HepG2 (cell line): ENCODE data around the gene BRCA1. TPM values are rescaled to one million over a fixed set of nuclear protein-coding genes. Genes with fewer than 3 reads are reported as not detected.

ENCODE experiments used
- ATM ChIP-seq: fragments of 450-650 bp; IDR thresholded peaks from 2 replicates; pipeline ENCODE4 v1.7.1; 2017; ENCODE audit warnings: mild to moderate bottlenecking, borderline replicate concordance
- CCDC6 ChIP-seq: sonication (generic); formaldehyde crosslinking; IDR thresholded peaks from 2 replicates; pipeline ENCODE4 v1.8.1; 2022; ENCODE audit warnings: mild to moderate bottlenecking, missing genetic modification reagents, moderate library complexity
- FOXA1 ChIP-seq, 2 experiments: fragments of 450-650 bp in 1 of 2; sonication (generic) in 1 of 2; formaldehyde crosslinking in 1 of 2; IDR thresholded peaks; 2 replicates each; pipeline versions ENCODE4 v1.4.0 to v1.6.1; 2016 to 2020; ENCODE audit warnings: missing genetic modification reagents in 1 of 2
- POGZ ChIP-seq: sonication (generic); formaldehyde crosslinking; IDR thresholded peaks from 2 replicates; pipeline ENCODE4 v1.4.0; 2020; ENCODE audit warnings: mild to moderate bottlenecking, missing genetic modification reagents
- POLR2AphosphoS2 ChIP-seq: IDR thresholded peaks from 2 replicates; pipeline ENCODE4 v1.6.1; 2011; ENCODE audit warnings: low read depth, low read length, improper control_type of control experiment
- SMC3 ChIP-seq: IDR thresholded peaks from 2 replicates; pipeline ENCODE4 v1.6.1; 2011; ENCODE audit warnings: low read length, improper control_type of control experiment
- YEATS2 ChIP-seq: sonication (generic); formaldehyde crosslinking; IDR thresholded peaks from 2 replicates; pipeline ENCODE4 v1.4.0; 2020; ENCODE audit warnings: missing genetic modification reagents, borderline replicate concordance
- ZNF12 ChIP-seq: sonication (generic); formaldehyde crosslinking; IDR thresholded peaks from 2 replicates; pipeline ENCODE4 v1.5.0; 2020; ENCODE audit warnings: missing genetic modification reagents
- ZNF234 ChIP-seq: sonication (generic); formaldehyde crosslinking; conservative IDR thresholded peaks from 2 replicates; pipeline ENCODE4 v1.5.1; 2020; ENCODE audit warnings: mild to moderate bottlenecking, missing genetic modification reagents
- ZNF251 ChIP-seq: sonication (generic); formaldehyde crosslinking; IDR thresholded peaks from 2 replicates; pipeline ENCODE4 v1.9.0; 2021; ENCODE audit warnings: mild to moderate bottlenecking, missing genetic modification reagents
- ZNF34 ChIP-seq: sonication (generic); formaldehyde crosslinking; IDR thresholded peaks from 2 replicates; pipeline ENCODE4 v1.4.0; 2020; ENCODE audit warnings: mild to moderate bottlenecking, missing genetic modification reagents, borderline replicate concordance
- ZNF652 ChIP-seq: IDR thresholded peaks from 2 replicates; pipeline ENCODE4 v1.6.1; 2016; ENCODE audit warnings: low read depth, borderline replicate concordance
- ZNF761 ChIP-seq: sonication (generic); formaldehyde crosslinking; conservative IDR thresholded peaks from 2 replicates; pipeline ENCODE4 v1.4.0; 2020; ENCODE audit warnings: mild to moderate bottlenecking, missing genetic modification reagents
- polyA plus RNA-seq, 8 experiments: library from polyadenylated mRNA; depleted of rRNA in 3 of 8; stranded (reverse) in 7 of 8; unstranded in 1 of 8; fragments of >200 nt; fragmentation: Illumina TruSeq in 4 of 8; extraction: Trizol in 4 of 8; gene quantifications; 2 replicates each; pipeline versions ENCODE4 v1.2.1 to v1.2.3, GENCODE V29; 2011 to 2016; ENCODE audit warnings: low read depth in 4 of 8, missing spikeins in 1 of 8, mixed read lengths in 1 of 8; ENCODE audit not compliant: insufficient read depth in 1 of 8
- total RNA-seq, 5 experiments: library from RNA; depleted of rRNA; stranded (reverse); fragments of >200 nt; fragmentation: Illumina TruSeq; extraction: Trizol; gene quantifications; 2 replicates each; pipeline ENCODE4 v1.2.3, GENCODE V29; 2016; ENCODE audit warnings: low read depth in 1 of 5
- TF ChIP-seq, protein P1 (sequence below): sonication (generic); formaldehyde crosslinking; IDR thresholded peaks from 2 replicates; pipeline ENCODE4 v1.4.0; 2020; ENCODE audit warnings: low read depth, missing genetic modification reagents
- TF ChIP-seq, protein P2 (sequence below): sonication (generic); formaldehyde crosslinking; IDR thresholded peaks from 2 replicates; pipeline ENCODE4 v1.4.0; 2020; ENCODE audit warnings: mild to moderate bottlenecking, missing genetic modification reagents
- TF ChIP-seq, protein P3 (sequence below): IDR thresholded peaks from 2 replicates; pipeline ENCODE4 v1.6.1; 2016; ENCODE audit warnings: low read depth, missing genetic modification reagents, missing compliant biosample characterization
- TF ChIP-seq, protein P4 (sequence below): sonication (generic); formaldehyde crosslinking; IDR thresholded peaks from 2 replicates; pipeline ENCODE4 v1.5.1; 2020; ENCODE audit warnings: mild to moderate bottlenecking, moderate library complexity, missing genetic modification reagents

The BRCA1 gene
- total and polyA plus RNA-seq, 2 of the 13 experiments (the other 11 are each of a cell fraction or from before 2014, with no cell fraction given): 13.3 to 37.5 TPM

DNA sequence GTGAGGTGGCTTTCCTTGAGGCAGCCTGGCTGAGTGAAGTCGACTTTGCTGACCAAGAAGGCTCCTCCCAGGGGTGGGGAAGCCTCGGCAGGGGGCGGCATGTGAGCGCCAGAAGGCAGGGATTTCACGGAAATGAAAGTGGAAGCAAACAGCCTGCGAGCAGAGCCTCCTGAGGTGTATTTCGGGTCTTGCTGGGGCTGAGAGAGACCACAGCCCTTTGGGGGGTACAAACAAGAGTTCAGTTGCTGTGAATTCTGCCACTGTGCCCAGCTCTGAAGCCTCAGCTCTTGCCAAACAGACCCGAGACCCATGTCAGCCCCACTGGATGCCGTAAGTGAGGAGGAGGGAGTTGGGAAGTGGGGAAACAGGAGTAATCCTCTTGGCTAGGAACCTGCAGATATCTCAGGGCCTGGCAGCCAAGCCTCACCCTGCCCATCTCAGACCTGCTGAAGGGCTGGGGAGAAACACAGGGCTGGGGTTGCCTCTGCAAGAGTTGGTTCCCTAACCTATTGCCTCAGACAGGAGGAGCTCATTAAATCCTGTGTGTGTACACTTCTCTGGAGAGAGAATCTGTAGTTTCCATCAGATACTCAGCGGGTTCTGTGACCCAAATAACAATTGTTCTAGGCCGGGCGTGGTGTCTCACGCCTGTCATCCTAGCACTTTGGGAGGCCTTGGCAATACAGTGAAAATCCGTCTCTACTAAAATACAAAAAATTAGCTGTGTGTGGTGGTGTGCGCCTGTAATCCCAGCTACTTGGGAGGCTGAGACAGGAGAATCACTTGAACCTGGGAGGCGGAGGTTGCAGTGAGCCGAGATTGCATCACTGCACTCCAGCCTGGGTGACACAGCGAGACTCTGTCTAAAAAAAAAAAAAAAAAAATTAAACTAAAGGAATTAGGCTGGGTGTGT lies 118.3 kb downstream of the BRCA1 start, which contains the start of gene IFI35 (continued):
- TF ChIP-seq ZNF251 (CRISPR knock-in tag) (0 out of 2 replicates have a peak, but pooled peaks have one; percentile 41), SMC3 (peak; percentile 22; the same call in 1 of the 2 replicates), ZNF12 (no peak; the same call in 1 of the 2 replicates), ATM (no peak), ZNF234 (no peak), FOXA1 (IDR thresholded peaks at IDR 0.05) (no peak), FOXA1 (CRISPR knock-in tag; IDR thresholded peaks at IDR 0.05) (no peak; the same call in 1 of the 2 replicates), ZNF652 (no peak), ZNF761 (no peak), POGZ (CRISPR knock-in tag) (no peak), YEATS2 (CRISPR knock-in tag) (no peak; the same call in 1 of the 2 replicates), ZNF34 (CRISPR knock-in tag) (no peak), CCDC6 (CRISPR knock-in tag) (peak; percentile 72; the same call in 1 of the 2 replicates), POLR2AphosphoS2 (no peak)
- TF ChIP-seq, protein P1, sequence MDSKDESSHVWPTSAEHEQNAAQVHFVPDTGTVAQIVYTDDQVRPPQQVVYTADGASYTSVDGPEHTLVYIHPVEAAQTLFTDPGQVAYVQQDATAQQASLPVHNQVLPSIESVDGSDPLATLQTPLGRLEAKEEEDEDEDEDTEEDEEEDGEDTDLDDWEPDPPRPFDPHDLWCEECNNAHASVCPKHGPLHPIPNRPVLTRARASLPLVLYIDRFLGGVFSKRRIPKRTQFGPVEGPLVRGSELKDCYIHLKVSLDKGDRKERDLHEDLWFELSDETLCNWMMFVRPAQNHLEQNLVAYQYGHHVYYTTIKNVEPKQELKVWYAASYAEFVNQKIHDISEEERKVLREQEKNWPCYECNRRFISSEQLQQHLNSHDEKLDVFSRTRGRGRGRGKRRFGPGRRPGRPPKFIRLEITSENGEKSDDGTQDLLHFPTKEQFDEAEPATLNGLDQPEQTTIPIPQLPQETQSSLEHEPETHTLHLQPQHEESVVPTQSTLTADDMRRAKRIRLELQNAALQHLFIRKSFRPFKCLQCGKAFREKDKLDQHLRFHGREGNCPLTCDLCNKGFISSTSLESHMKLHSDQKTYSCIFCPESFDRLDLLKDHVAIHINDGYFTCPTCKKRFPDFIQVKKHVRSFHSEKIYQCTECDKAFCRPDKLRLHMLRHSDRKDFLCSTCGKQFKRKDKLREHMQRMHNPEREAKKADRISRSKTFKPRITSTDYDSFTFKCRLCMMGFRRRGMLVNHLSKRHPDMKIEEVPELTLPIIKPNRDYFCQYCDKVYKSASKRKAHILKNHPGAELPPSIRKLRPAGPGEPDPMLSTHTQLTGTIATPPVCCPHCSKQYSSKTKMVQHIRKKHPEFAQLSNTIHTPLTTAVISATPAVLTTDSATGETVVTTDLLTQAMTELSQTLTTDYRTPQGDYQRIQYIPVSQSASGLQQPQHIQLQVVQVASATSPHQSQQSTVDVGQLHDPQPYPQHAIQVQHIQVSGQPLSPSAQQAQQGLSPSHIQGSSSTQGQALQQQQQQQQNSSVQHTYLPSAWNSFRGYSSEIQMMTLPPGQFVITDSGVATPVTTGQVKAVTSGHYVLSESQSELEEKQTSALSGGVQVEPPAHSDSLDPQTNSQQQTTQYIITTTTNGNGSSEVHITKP (CRISPR knock-in tag): 0 out of 2 replicates have a peak, but pooled peaks have one; percentile 36
- TF ChIP-seq, protein P2, sequence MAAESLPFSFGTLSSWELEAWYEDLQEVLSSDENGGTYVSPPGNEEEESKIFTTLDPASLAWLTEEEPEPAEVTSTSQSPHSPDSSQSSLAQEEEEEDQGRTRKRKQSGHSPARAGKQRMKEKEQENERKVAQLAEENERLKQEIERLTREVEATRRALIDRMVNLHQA (CRISPR knock-in tag): no peak
- TF ChIP-seq, protein P3, sequence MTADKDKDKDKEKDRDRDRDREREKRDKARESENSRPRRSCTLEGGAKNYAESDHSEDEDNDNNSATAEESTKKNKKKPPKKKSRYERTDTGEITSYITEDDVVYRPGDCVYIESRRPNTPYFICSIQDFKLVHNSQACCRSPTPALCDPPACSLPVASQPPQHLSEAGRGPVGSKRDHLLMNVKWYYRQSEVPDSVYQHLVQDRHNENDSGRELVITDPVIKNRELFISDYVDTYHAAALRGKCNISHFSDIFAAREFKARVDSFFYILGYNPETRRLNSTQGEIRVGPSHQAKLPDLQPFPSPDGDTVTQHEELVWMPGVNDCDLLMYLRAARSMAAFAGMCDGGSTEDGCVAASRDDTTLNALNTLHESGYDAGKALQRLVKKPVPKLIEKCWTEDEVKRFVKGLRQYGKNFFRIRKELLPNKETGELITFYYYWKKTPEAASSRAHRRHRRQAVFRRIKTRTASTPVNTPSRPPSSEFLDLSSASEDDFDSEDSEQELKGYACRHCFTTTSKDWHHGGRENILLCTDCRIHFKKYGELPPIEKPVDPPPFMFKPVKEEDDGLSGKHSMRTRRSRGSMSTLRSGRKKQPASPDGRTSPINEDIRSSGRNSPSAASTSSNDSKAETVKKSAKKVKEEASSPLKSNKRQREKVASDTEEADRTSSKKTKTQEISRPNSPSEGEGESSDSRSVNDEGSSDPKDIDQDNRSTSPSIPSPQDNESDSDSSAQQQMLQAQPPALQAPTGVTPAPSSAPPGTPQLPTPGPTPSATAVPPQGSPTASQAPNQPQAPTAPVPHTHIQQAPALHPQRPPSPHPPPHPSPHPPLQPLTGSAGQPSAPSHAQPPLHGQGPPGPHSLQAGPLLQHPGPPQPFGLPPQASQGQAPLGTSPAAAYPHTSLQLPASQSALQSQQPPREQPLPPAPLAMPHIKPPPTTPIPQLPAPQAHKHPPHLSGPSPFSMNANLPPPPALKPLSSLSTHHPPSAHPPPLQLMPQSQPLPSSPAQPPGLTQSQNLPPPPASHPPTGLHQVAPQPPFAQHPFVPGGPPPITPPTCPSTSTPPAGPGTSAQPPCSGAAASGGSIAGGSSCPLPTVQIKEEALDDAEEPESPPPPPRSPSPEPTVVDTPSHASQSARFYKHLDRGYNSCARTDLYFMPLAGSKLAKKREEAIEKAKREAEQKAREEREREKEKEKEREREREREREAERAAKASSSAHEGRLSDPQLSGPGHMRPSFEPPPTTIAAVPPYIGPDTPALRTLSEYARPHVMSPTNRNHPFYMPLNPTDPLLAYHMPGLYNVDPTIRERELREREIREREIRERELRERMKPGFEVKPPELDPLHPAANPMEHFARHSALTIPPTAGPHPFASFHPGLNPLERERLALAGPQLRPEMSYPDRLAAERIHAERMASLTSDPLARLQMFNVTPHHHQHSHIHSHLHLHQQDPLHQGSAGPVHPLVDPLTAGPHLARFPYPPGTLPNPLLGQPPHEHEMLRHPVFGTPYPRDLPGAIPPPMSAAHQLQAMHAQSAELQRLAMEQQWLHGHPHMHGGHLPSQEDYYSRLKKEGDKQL (CRISPR knock-in tag): no peak
- TF ChIP-seq, protein P4, sequence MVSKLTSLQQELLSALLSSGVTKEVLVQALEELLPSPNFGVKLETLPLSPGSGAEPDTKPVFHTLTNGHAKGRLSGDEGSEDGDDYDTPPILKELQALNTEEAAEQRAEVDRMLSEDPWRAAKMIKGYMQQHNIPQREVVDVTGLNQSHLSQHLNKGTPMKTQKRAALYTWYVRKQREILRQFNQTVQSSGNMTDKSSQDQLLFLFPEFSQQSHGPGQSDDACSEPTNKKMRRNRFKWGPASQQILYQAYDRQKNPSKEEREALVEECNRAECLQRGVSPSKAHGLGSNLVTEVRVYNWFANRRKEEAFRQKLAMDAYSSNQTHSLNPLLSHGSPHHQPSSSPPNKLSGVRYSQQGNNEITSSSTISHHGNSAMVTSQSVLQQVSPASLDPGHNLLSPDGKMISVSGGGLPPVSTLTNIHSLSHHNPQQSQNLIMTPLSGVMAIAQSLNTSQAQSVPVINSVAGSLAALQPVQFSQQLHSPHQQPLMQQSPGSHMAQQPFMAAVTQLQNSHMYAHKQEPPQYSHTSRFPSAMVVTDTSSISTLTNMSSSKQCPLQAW (CRISPR knock-in tag): peak; percentile 61
